ENCODE results near the gene RHOBTB3. TPM values are rescaled to one million over a fixed set of nuclear protein-coding genes. Genes with fewer than 3 reads are reported as not detected.
A peak's percentile ranks its signal among the peaks of the same experiment; 100 is the strongest.

The RHOBTB3 gene
- total and polyA plus RNA-seq, 10 of the 15 experiments (the other 5 are each of a cell fraction or from before 2014, with no cell fraction given) = 3.6 to 42.8 (median 8.4) TPM

DNA sequence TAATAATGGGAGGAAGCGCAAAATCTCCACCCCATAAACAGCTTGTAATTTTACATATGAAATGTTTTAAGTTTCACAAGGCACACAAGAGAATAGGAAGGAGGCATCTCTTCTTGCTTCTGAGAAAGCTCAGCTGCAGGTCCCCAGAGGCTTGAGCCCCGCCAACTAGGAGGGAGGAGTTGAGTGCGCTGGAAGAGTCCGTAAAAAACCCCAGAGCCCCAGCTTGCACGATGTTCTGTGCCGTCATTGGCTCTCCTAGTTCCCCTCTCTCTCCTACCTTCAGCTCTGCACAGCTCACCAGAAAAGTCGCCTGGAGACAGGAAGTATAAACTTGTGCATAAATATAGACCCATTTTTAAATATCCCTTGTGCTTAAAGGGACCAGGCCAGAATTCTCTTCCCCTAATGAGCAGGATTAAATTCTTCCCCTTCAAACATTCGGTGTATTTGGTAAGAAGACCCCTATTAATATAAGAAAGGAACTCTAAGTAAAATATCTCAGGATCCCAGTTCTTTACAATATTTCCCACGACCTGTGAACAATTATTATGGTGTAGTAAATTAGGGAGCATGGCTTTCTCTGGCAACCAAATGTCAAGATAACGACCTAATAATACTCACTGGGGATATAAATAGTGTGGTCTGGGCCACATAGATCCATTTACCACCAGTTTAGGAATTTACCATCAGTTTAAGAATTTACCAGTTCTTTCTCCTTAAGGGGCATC is 77.7 kb downstream of the RHOBTB3 start (continued):
- TF ChIP-seq, protein P1, sequence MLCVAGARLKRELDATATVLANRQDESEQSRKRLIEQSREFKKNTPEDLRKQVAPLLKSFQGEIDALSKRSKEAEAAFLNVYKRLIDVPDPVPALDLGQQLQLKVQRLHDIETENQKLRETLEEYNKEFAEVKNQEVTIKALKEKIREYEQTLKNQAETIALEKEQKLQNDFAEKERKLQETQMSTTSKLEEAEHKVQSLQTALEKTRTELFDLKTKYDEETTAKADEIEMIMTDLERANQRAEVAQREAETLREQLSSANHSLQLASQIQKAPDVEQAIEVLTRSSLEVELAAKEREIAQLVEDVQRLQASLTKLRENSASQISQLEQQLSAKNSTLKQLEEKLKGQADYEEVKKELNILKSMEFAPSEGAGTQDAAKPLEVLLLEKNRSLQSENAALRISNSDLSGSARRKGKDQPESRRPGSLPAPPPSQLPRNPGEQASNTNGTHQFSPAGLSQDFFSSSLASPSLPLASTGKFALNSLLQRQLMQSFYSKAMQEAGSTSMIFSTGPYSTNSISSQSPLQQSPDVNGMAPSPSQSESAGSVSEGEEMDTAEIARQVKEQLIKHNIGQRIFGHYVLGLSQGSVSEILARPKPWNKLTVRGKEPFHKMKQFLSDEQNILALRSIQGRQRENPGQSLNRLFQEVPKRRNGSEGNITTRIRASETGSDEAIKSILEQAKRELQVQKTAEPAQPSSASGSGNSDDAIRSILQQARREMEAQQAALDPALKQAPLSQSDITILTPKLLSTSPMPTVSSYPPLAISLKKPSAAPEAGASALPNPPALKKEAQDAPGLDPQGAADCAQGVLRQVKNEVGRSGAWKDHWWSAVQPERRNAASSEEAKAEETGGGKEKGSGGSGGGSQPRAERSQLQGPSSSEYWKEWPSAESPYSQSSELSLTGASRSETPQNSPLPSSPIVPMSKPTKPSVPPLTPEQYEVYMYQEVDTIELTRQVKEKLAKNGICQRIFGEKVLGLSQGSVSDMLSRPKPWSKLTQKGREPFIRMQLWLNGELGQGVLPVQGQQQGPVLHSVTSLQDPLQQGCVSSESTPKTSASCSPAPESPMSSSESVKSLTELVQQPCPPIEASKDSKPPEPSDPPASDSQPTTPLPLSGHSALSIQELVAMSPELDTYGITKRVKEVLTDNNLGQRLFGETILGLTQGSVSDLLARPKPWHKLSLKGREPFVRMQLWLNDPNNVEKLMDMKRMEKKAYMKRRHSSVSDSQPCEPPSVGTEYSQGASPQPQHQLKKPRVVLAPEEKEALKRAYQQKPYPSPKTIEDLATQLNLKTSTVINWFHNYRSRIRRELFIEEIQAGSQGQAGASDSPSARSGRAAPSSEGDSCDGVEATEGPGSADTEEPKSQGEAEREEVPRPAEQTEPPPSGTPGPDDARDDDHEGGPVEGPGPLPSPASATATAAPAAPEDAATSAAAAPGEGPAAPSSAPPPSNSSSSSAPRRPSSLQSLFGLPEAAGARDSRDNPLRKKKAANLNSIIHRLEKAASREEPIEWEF (IDR thresholded peaks at IDR 0.05; ENCODE audit: insufficient replicate concordance, low read depth, low read length) = peak; percentile 85
- TF ChIP-seq, protein P2, sequence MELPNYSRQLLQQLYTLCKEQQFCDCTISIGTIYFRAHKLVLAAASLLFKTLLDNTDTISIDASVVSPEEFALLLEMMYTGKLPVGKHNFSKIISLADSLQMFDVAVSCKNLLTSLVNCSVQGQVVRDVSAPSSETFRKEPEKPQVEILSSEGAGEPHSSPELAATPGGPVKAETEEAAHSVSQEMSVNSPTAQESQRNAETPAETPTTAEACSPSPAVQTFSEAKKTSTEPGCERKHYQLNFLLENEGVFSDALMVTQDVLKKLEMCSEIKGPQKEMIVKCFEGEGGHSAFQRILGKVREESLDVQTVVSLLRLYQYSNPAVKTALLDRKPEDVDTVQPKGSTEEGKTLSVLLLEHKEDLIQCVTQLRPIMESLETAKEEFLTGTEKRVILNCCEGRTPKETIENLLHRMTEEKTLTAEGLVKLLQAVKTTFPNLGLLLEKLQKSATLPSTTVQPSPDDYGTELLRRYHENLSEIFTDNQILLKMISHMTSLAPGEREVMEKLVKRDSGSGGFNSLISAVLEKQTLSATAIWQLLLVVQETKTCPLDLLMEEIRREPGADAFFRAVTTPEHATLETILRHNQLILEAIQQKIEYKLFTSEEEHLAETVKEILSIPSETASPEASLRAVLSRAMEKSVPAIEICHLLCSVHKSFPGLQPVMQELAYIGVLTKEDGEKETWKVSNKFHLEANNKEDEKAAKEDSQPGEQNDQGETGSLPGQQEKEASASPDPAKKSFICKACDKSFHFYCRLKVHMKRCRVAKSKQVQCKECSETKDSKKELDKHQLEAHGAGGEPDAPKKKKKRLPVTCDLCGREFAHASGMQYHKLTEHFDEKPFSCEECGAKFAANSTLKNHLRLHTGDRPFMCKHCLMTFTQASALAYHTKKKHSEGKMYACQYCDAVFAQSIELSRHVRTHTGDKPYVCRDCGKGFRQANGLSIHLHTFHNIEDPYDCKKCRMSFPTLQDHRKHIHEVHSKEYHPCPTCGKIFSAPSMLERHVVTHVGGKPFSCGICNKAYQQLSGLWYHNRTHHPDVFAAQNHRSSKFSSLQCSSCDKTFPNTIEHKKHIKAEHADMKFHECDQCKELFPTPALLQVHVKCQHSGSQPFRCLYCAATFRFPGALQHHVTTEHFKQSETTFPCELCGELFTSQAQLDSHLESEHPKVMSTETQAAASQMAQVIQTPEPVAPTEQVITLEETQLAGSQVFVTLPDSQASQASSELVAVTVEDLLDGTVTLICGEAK (IDR thresholded peaks at IDR 0.05; ENCODE audit: borderline replicate concordance) = peak; percentile 52; the same call in 1 of the 2 replicates
- TF ChIP-seq PAX5 (IDR thresholded peaks at IDR 0.05; ENCODE audit: borderline replicate concordance, low read depth, low read length) (0 out of 2 replicates have a peak, but pooled peaks have one; percentile 20), CREB1 (IDR thresholded peaks at IDR 0.05; ENCODE audit: low read depth) (peak; percentile 83), MEF2B (IDR thresholded peaks at IDR 0.05; ENCODE audit: partially characterized antibody, poor library complexity, severe bottlenecking) (peak; percentile 99), SPI1 (IDR thresholded peaks at IDR 0.05; ENCODE audit: borderline replicate concordance, insufficient read depth, low read depth, low read length) (peak; percentile 78), NRF1 (conservative IDR thresholded peaks at IDR 0.05; ENCODE audit: low read depth, low read length) (no peak), ZNF384 (IDR thresholded peaks at IDR 0.05; ENCODE audit: borderline replicate concordance, low read depth, low read length) (peak; percentile 48; the same call in 1 of the 2 replicates), CHD4 (IDR thresholded peaks at IDR 0.05) (no peak), FOXK2 (IDR thresholded peaks at IDR 0.05) (no peak), SP1 (IDR thresholded peaks at IDR 0.05; ENCODE audit: low read depth, low read length) (peak; percentile 83), KDM1A (IDR thresholded peaks at IDR 0.05; ENCODE audit: borderline replicate concordance) (no peak), MEF2A (IDR thresholded peaks at IDR 0.05; ENCODE audit: insufficient read depth, low read depth, low read length) (0 out of 2 replicates have a peak, but pooled peaks have one; percentile 43)
- TF ChIP-seq, protein P3, sequence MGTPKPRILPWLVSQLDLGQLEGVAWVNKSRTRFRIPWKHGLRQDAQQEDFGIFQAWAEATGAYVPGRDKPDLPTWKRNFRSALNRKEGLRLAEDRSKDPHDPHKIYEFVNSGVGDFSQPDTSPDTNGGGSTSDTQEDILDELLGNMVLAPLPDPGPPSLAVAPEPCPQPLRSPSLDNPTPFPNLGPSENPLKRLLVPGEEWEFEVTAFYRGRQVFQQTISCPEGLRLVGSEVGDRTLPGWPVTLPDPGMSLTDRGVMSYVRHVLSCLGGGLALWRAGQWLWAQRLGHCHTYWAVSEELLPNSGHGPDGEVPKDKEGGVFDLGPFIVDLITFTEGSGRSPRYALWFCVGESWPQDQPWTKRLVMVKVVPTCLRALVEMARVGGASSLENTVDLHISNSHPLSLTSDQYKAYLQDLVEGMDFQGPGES (IDR thresholded peaks at IDR 0.05) = no peak
- TF ChIP-seq, protein P4, sequence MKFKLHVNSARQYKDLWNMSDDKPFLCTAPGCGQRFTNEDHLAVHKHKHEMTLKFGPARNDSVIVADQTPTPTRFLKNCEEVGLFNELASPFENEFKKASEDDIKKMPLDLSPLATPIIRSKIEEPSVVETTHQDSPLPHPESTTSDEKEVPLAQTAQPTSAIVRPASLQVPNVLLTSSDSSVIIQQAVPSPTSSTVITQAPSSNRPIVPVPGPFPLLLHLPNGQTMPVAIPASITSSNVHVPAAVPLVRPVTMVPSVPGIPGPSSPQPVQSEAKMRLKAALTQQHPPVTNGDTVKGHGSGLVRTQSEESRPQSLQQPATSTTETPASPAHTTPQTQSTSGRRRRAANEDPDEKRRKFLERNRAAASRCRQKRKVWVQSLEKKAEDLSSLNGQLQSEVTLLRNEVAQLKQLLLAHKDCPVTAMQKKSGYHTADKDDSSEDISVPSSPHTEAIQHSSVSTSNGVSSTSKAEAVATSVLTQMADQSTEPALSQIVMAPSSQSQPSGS (IDR thresholded peaks at IDR 0.05; ENCODE audit: low read length) = peak; percentile 27; the same call in 1 of the 2 replicates
- TF ChIP-seq, protein P5, sequence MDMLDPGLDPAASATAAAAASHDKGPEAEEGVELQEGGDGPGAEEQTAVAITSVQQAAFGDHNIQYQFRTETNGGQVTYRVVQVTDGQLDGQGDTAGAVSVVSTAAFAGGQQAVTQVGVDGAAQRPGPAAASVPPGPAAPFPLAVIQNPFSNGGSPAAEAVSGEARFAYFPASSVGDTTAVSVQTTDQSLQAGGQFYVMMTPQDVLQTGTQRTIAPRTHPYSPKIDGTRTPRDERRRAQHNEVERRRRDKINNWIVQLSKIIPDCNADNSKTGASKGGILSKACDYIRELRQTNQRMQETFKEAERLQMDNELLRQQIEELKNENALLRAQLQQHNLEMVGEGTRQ (IDR thresholded peaks at IDR 0.05; ENCODE audit: borderline replicate concordance, low read depth, low read length) = no peak
